PC-3 (cell line): Measurements from ENCODE around the gene DENND1B.

Experiments
- EZH2 ChIP-seq: fragments of 300-600 bp; sonication (generic); IDR thresholded peaks from one replicate; pipeline ENCODE4 v1.6.1; 2017; ENCODE audit warnings: antibody characterized with exemption, mild to moderate bottlenecking, low read length; ENCODE audit not compliant: unreplicated experiment
- EZH2phosphoT487 ChIP-seq: fragments of 300-600 bp; sonication (generic); IDR thresholded peaks from 2 replicates; pipeline ENCODE4 v1.6.1; 2018; ENCODE audit warnings: mild to moderate bottlenecking, antibody characterized with exemption, low read length, borderline replicate concordance
- TF ChIP-seq, protein P1 (sequence below): fragments of 300-600 bp; sonication (generic); conservative IDR thresholded peaks from 2 replicates; pipeline ENCODE4 v1.5.1; 2017; ENCODE audit warnings: antibody characterized with exemption, low read depth, mild to moderate bottlenecking, low read length

DNA sequence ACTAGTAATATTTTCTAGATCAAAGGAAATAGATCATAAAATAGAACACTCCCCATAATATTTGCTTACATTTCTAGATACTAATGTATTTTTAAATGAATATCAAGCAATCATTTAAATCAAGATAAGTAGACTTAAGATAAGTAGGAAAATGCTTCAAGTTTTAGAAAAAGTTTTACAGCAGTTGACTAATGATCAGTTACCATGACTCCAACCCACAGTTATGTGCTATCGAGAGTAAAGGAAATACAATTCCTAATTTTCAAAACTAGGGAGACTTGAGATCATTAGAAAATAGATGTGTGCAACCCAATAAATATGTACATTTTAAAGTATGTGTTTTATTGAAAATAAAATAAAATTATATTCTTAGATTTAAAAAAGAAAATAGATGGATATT lies 95.0 kb downstream of the DENND1B start:
- TF ChIP-seq, protein P1, sequence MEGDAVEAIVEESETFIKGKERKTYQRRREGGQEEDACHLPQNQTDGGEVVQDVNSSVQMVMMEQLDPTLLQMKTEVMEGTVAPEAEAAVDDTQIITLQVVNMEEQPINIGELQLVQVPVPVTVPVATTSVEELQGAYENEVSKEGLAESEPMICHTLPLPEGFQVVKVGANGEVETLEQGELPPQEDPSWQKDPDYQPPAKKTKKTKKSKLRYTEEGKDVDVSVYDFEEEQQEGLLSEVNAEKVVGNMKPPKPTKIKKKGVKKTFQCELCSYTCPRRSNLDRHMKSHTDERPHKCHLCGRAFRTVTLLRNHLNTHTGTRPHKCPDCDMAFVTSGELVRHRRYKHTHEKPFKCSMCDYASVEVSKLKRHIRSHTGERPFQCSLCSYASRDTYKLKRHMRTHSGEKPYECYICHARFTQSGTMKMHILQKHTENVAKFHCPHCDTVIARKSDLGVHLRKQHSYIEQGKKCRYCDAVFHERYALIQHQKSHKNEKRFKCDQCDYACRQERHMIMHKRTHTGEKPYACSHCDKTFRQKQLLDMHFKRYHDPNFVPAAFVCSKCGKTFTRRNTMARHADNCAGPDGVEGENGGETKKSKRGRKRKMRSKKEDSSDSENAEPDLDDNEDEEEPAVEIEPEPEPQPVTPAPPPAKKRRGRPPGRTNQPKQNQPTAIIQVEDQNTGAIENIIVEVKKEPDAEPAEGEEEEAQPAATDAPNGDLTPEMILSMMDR: no peak
- no peak for TF ChIP-seq EZH2
- TF ChIP-seq EZH2phosphoT487: no peak
